GM12874 (cell line): Measurements from ENCODE around the gene CAMTA1.

Source experiments
- TF ChIP-seq, protein P1 (sequence below): IDR thresholded peaks from 2 replicates; pipeline ENCODE4 v1.5.1; 2011; ENCODE audit warnings: low read depth, mild to moderate bottlenecking, control low read depth, low read length, moderate library complexity; ENCODE audit not compliant: insufficient read depth

CAMTA1 gene

DNA sequence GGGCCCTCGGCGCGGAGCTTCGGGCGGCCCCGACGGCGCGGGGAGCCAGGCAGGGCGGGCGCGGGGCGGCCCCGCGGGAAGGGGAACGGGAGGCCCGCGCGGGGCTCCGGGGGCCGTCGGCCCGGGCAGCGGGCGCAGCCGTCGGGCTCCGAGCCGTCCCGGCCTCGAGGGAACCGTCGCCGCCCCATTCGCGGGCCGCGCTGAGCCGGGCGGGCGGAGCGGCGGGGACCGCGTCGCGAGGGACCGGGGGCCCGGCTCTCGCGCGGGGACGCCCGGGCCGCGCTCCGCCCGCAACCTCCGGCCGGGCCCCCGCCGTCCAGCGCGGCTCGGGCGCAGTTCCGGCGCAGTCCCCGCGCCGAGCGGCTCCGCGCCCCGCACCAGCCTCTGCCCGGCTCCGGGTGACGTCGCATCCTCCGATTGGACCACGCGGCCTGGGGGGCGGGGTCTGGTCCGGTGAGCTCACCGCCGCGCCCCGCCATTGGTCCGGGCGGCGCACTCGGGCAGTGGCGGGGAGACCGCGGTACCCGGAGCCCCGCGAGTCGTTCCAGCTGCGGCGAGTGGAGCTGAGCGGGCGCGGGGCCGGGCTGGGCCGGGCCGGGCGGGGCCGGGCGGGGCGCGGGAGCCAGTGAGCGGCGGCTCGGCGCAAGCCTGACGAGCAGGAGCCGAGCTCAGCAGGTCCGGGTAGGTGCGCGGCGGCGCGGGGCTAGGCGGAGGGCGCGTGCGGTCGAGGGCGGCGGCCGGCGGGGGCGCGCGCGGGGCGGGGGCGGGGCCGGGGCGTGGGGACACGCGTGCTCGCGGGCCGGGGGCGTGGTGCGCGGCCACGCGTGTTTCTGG is 919.2 kb downstream of the CAMTA1 start:
- TF ChIP-seq, protein P1, sequence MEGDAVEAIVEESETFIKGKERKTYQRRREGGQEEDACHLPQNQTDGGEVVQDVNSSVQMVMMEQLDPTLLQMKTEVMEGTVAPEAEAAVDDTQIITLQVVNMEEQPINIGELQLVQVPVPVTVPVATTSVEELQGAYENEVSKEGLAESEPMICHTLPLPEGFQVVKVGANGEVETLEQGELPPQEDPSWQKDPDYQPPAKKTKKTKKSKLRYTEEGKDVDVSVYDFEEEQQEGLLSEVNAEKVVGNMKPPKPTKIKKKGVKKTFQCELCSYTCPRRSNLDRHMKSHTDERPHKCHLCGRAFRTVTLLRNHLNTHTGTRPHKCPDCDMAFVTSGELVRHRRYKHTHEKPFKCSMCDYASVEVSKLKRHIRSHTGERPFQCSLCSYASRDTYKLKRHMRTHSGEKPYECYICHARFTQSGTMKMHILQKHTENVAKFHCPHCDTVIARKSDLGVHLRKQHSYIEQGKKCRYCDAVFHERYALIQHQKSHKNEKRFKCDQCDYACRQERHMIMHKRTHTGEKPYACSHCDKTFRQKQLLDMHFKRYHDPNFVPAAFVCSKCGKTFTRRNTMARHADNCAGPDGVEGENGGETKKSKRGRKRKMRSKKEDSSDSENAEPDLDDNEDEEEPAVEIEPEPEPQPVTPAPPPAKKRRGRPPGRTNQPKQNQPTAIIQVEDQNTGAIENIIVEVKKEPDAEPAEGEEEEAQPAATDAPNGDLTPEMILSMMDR: no peak

DNA sequence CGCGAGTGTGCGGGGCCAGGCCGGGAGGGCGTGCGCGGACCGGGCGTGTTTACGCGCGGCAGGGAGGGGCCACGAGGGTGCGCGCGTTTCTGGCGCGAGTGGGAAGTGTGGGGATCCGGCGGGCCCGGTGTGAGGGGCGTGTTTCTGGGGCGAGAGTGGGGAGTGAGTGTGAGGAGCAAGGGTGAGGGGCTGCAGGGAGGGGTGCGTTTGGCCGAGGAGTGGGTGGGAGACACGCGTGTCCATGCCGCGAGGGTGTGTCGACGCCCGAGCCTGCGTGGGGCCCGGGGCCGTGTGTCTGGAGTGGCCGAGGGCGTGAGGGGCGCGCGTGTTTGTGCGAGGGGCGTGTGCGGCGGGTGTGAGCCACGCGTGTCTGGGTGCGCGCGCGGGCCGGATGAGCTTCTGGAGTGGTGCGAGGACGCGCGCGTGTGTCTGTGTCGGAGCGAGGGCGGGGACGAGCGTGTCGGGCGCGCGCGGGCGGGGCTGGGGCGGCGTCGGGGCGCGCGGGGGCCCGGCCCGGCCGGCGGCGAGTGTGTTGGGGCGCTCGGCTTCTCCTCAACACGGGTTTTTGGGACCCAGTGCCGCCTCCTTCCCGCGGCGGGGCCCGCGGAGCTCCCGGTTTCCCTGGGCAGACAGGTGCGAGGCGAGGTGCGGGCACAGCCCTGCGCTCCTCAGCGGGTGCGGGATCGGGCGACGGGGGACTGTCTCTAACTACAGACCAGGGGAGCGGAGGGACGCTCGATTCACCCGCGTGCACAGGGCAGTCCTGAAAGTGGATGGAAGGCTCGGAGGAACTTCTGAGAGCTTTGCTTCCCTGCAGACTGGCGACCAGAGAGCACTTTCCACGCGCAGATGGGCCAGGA is 920.0 kb downstream of the CAMTA1 start:
- TF ChIP-seq, protein P1: no peak

DNA sequence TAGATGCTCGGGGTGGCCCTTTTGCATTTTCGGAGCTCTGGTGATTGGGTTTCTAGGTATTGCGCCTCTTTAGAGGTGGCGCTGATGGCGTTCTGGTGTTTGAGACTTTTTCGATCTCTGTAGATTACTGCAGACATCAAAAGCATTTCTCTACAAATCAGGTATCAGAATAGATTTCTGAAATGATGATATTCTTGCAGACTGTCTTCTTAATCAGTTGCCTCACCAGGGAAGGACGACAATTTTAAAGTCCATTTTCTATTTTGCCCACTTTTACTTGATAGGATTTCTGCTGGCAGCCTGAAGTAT is 920.6 kb downstream of the CAMTA1 start:
- TF ChIP-seq, protein P1: no peak

DNA sequence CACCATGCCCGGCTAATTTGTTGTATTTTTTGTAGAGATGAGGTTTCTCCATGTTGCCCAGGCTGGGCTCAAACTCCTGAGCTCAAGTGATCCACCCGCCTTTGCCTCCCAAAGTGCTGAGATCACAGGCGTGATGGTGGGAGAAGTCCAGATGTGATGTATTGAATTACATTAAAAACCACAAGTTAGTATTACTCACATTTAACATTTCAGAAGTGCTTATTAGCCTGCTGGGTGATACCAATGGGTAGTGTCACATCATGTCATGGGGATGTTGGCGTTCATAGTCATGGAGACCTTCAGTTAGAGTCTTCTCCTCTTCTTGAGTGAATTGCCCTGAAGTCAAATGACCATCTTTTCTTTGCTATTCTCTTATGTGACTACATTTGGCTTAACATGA is 922.3 kb downstream of the CAMTA1 start:
- TF ChIP-seq, protein P1: no peak

DNA sequence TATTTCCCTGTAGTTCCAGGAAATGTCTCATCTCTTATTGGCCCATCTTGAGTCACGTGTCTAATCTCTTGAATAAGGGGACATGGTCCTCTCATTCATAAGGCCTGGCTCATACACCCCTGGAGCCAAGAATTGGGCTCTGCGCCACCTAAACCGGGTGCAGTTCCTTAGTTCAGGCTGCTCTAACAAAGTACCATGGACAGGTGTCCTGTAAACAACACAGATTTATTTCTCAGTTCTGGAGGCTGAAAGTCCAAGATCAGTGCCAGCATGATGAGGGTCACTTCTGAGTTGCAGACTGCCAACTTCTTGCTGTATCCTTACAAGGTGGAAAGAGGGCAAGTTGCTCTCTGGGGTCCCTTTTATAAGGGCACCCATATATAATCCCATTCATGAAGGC is 925.6 kb downstream of the CAMTA1 start:
- TF ChIP-seq, protein P1: no peak

DNA sequence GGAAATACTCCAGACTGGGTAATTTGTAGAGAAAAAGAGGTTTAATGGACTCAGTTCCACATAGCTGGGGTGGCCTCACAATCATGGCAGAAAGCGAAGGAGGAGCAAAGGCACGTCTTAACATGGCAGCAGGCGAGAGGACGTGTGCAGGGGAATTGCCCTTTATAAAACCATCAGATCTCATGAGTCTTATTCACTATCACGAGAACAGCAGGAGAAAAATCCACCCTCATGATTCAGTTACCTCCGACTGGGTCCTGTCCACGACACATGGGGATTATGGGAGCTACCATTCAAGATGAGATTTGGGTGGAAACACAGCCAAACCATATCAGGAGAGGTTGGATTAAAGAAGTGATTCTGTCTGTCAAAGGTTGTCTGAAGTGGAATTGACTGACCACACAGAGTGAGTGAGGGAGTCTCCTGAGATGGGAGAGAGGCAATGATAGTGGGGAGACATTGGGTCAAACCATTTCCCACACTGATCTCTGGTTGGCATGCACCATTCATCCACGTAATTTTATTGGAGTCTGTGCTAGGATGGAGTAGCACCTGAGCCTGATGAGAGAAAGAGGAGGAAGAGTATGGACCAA is 927.6 kb downstream of the CAMTA1 start:
- TF ChIP-seq, protein P1: no peak

DNA sequence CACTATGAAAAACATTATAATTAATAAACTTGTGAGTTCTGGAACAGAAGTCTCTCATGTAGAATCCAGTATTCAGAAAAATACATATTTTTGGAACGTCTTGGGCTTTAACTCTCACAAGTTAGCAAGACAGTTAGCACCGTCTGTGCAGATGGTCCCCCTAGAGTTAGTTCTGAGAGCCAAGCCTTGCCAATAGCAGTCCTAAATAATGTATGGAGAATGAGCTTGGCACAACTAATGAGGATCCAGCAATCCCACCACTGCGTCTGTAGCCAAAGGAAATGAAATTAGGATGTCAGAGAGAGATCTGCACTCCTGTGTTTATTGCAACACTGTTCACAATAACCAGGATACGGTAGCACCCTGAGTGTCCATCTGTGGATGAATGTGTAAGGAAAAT is 931.3 kb downstream of the CAMTA1 start:
- TF ChIP-seq, protein P1: no peak
